HG03060 (cell line): Measurements from ENCODE around the gene ADCY5.
"Not testable (repeated sequence)": the region's sequence is repeated elsewhere in the genome, so short reads cannot be mapped to it uniquely, and the experiment has no call there.

Source experiments
- ATAC-seq: cut with Tn5 transposase; IDR thresholded peaks from one replicate; pipeline ENCODE4 v1.9.1; 2021; ENCODE audit warnings: low read depth, moderate number of reproducible peaks; ENCODE audit not compliant: unreplicated experiment

Gene ADCY5

DNA sequence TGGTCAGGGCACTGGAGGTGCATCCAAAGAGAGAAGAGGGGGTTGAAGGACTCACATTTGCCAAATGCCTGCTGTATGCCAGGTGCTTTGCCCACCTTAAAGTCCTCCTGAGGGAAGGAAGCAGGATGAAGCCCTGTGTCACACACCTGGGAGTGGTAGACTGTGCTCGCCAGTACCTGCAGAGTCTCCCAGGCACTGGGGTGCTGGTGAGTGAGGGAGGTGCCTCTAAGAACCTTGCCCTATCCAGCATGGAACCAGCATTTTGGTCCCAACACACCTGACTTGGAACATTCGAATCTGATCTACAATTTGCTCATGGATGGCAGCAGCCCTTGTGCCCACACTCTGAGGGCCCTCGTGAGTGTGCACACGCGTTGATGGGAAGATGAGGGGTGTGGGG lies 170.4 kb downstream of the ADCY5 start:
- no peak for ATAC-seq

- no peak for ATAC-seq
Measured at GRCh38 chr3:123277106-123277505, 171.8 kb downstream of the ADCY5 start.

DNA sequence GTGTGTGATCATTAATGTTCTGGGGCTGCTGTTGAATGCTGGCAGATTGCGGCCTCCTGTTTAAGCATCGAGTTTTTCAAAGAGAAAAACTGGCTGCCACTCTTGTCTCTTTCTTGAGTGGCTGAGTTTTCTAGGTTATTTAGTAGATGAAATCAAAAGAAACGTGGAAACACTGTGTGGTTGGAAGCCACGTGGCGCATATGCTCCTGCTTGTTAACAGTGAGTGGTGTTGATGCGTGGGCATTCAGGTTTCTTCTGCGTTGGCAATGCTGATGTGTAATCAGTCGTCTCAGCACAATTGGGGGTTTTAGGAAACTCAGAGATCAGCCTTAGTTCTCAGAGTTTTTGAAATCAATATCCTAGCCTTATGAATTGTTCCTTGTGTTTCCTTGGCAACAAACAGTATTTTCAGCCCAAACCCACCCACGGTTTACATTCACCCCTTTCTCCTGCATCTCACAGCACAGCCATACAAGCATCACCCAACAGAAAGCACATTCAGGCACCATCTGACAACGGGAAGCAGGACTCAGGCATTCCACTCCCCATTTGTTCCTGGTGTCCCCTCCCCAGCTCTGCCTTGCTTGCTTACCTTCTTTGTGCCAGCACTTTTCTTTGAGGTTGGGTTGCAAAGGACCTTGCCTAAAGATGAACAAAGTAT lies 172.4 kb downstream of the ADCY5 start:
- no peak for ATAC-seq

DNA sequence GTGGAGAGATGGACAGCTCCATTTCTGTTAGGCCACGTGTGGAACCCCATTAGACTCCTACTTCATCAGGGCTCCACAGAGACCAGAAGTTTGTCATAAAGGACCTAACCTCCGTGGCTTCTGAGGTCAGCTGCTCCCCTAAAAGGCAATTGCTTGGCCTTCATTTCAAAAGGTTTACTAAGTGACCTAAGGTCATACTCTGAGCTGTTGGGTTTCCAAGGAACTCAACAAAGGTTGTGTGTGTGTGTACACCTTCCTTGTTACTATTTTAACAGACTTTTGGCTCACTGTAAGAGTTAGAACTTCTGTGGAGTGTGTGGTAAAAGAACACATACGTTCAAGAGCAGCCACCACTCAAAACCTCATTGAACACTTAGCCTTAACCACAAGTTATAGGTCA lies 173.2 kb downstream of the ADCY5 start:
- no peak for ATAC-seq

DNA sequence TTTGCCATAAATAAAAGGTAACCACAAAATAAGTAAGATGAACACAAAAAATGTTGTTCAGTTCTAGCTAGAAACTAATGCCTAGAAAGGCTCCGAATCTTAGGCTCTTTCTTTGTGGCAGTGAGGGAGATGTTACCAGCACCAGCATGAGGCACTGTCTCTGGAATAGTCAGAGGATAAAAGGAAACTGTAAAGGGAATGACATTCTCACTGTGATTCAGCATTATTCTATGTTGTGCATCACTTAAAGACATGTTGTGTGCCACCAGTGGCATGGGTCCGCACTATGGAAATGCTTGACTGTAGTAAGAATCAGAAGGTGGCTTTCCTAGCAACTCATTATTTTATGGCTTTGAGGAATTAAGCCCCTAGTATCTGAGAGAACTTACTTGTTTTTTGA lies 176.3 kb downstream of the ADCY5 start:
- ATAC-seq, result no peak

GRCh38 chr3:123271466-123272159 lies 177.3 kb downstream of the ADCY5 start:
- ATAC-seq, result no peak

DNA sequence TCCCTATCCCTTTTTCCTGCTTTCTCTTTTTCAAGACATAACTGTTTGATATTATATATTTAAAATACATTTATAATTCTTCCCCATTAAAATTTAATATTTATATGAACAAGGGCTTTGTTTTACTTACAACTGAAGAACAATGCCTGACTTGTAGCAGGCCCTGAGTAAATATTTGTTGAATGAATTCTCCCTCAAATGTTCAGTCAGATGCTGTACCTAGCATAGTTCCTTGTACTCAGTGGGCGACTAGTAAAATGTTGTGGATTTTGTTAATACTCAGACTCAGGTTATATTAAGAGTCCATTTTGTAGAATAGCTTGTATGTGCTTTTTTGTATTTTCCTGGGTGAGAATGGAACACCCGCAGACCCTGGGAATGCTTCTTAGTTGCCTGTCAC lies 178.1 kb downstream of the ADCY5 start:
- no peak for ATAC-seq

DNA sequence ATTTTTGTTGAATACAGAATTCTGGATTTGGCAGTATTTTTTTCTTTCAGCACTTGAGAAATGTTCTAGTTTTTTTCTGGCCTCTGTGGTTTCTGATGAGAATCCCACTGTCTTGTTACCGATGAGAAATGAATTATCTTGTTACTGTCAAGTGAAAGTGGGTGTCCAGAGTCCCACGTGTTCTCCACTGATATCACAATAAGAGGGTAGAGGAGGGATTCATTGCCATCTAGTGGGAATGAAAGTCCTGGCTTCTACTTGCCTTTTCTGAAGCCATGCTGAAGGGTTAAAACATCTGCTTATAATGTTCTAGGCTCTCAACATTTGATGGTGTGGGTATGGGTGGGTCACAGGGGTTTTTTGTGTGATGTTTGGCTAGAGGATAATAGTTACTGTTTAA lies 181.1 kb downstream of the ADCY5 start:
- no peak for ATAC-seq

DNA sequence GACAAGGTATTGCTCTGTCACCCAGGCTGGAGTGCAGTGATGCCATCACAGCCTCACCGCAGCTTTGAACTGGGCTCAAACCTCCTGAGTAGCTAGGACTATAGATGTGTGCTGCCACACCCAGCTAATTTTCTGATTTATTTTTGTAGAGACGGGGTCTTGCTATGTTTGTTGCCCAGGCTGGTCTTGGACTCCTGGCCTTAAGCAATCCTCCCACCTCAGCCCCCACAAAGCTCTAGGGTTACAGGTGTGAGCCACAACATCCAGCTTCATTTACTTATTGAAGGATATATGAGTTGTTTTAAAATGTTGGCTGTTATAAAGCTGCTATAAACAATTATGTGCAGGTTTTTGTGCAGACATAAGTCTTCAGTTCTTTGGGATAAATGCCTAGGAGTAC lies 184.9 kb downstream of the ADCY5 start:
- no peak for ATAC-seq

DNA sequence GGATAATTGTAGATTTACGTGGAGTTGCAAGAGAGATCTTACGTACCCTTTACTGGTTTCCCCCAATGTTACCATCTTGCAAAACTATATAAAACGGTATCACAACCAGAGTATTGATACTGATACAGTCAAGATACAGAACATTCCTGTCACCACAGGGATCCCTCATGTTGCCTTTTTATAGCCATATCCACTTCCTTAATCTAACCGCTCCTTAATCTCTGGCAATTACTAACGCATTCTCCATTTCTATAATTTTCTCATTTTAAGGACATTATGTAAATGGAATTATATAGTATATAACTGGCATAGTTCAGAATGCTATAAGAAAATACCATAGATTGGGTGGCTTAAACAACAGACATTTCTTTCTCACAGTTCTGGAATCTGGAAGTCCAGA lies 186.0 kb downstream of the ADCY5 start:
- no peak for ATAC-seq

GRCh38 chr3:123262226-123262625 lies 186.7 kb downstream of the ADCY5 start:
- no peak for ATAC-seq

DNA sequence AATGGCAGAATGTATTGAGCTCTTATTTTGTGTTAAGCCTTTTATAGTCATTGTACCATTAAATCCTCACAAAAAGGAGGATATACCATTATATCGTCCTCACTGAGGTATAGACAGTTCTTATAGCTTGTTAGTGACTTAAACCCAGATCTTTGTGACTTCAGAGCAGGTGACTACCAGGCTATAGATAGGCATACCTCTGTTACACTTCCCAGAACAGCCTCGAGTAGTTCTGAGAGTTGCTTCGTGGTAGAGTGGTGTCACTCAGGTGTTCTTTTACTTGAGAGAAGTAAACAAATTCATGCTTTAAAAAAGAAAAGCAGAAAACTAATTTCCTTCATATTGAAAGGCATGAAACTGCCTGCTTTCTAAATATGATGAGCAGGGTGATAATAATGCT lies 187.2 kb downstream of the ADCY5 start:
- ATAC-seq, result no peak

- no peak for ATAC-seq
Measured at GRCh38 chr3:123258811-123259420, 190.0 kb downstream of the ADCY5 start.

GRCh38 chr3:123258359-123258758 lies 190.5 kb downstream of the ADCY5 start:
- ATAC-seq, result no peak

- no peak for ATAC-seq
Measured at GRCh38 chr3:123256256-123256655, 192.6 kb downstream of the ADCY5 start.

GRCh38 chr3:123246866-123247265 lies 202.0 kb downstream of the ADCY5 start:
- ATAC-seq, result no peak

- no peak for ATAC-seq
Measured at GRCh38 chr3:123244128-123244527, 204.8 kb downstream of the ADCY5 start.

DNA sequence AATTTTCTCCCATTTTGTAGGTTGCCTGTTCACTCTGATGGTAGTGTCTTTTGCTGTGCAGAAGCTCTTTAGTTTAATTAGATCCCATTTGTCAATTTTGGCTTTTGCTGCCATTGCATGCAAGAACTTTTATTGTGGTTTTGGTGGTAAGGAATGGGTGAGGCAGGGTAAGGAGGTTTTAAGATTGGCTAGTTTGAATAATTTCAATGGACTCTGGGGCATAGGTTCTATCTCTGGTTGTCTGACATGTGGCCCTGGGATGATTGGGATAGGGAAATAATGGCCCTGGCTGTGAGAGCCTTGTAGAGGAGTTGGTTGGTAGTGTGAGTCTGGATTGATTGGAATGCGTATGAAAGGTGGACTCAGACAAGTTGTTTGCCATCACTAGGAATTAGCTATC lies 209.1 kb downstream of the ADCY5 start:
- ATAC-seq, result no peak

- not testable (repeated sequence) for ATAC-seq
Measured at GRCh38 chr3:123239186-123239585, 209.7 kb downstream of the ADCY5 start.

DNA sequence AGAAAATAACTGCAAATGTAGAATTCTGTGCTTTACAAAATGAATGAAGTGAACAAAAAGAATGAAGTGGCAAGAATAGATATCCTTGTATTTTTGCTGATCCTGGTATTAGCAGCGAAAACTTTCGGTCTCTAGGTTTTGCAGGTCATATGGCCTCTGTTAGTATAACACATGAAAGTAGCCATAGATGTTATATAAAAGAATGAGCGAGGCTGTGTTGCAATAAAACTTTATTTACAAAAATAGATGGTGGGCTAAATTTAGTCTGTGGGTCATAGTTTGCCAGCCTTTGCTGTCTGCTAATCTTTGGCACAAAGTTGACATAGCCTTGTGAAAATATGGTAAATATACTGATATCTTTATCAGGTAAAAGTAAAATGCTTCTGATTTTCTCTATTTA lies 212.0 kb downstream of the ADCY5 start:
- ATAC-seq, result no peak
